Ascending aorta (tissue), 2 donors: Measurements from ENCODE around the gene GPR35. TPM values are rescaled to one million over a fixed set of nuclear protein-coding genes. Genes with fewer than 3 reads are reported as not detected.

Experiments
- DNase-seq, 2 donors: peaks; one replicate each; pipeline ENCODE4 v3.0.0-alpha.2; 2019; ENCODE audit warnings: low spot score in 2 of 2
- H3K27ac ChIP-seq, 2 donors: fragments of 200-600 bp; sonication (generic); one replicate each; pipeline ENCODE4 v1.5.1; 2016 to 2017; ENCODE audit warnings: mild to moderate bottlenecking in 1 of 2
- H3K27me3 ChIP-seq: fragments of 200-600 bp; sonication (generic); one replicate; pipeline ENCODE4 v1.5.1; 2017
- H3K36me3 ChIP-seq, 2 donors: fragments of 200-600 bp; sonication (generic); one replicate each; pipeline ENCODE4 v1.5.1; 2016
- H3K4me1 ChIP-seq, 2 donors: fragments of 200-600 bp; sonication (generic); one replicate each; pipeline ENCODE4 v1.5.1; 2016 to 2017; ENCODE audit warnings: mild to moderate bottlenecking in 1 of 2
- H3K4me3 ChIP-seq, 2 donors: fragments of 200-600 bp; sonication (generic); one replicate each; pipeline ENCODE4 v1.5.1; 2016 to 2017; ENCODE audit warnings: mild to moderate bottlenecking in 1 of 2
- H3K9me3 ChIP-seq, 2 donors: fragments of 200-600 bp; sonication (generic); one replicate each; pipeline ENCODE4 v1.5.1; 2016
- CTCF ChIP-seq, 3 experiments: fragments of 200-600 bp in 2 of 3; fragments of 450-650 bp in 1 of 3; sonication (generic) in 2 of 3; IDR thresholded peaks; one replicate each; pipeline ENCODE4 v1.5.1; 2016 to 2019; ENCODE audit warnings: antibody characterized with exemption in 3 of 3, mild to moderate bottlenecking in 1 of 3, moderate library complexity in 1 of 3
- intact Hi-C: fragments of 100-400 bp; cut with DNase I; formaldehyde crosslinking; loops from one replicate; pipeline ENCODE4 v1.15.1; 2023
- total RNA-seq: library from RNA; depleted of rRNA; stranded (reverse); fragments of >200 nt; gene quantifications from one replicate; pipeline ENCODE4 v1.1.0, GENCODE V29; 2016

GPR35 gene
- total RNA-seq, 1 donor from 2014 or later = not detected

DNA sequence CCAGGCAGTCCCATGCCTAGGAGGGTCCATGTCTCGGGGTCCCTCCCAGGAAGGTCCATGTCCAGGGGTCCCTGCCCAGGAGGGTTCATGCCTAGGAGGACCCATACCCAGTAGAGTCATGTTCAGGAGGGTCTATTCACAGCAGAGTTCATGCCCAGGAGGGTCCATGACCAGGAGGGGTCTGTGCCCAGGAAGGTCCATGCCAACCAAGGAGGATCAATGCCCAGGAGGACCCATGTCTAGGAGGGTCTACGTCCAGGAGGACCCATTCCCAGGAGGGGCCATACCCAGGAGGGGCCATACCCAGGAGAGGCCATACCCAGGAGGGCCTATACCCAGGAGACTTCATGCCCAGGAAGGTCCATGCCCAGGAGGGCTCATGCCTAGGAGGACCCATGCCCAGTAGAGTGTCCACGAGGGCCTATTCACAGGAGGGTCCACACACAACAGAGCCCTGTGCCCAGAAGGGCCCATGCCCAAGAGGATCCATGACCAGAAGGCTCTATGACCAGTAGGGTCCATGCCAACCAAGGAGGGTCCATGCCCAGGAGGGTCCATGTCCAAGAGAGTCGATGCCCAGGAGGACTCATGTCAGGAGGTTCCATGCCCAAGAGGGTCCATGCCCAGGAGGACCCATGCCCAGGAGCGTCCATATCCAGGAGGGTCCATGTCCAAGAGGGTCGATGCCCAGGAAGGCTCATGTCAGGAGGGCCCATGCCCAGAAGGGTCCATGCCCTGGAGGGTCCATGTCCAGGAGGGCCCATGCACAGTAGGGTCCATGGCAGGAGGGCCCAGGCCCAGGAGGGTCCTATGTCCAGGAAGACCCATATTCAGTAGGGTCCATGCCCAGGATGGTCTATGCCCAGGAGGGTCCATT, 10.1 kb downstream of the GPR35 start:
- H3K36me3 ChIP-seq = no peaks in the 10 kb centered on the region
- DNase-seq = peak in 1 of 2 donors; percentile 42
- no peaks in the 10 kb centered on the region for H3K27me3 ChIP-seq
- intact Hi-C loops = no loop called here
- no peaks in the 10 kb centered on the region for H3K4me1 ChIP-seq
- H3K4me3 ChIP-seq = no peak overlapping the region
- H3K27ac ChIP-seq = no peak overlapping the region
- no peaks in the 10 kb centered on the region for H3K9me3 ChIP-seq
- TF ChIP-seq CTCF (IDR thresholded peaks at IDR 0.05) = no peak

DNA sequence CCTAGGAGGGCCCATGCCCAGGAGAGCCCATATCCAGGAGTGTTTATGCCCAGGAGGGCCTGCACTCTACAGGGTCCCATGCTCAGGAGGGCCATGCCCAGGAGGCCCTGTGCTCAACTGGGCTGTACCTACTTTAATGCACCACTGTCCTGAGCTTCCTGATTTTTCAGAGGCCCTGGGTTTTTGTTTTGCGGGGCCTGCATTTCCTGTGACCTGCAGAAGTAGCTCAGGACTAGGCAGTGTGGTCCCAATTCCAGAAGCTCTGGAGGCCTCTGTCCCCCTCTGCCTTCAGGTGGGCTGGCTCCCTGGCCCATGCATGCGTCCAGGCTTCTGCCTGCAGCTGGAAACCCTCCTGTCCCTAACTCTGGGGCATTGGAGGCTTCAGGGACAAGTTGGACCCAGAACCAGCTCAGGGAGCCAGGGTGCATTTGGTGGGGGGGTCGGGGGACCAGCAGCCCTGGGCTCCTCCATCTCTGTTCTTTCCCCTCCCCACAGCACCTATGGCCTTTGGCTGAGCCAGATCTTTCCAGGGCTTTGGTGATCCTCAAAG, 10.8 kb downstream of the GPR35 start:
- Histone ChIP-seq H3K27me3 (no peaks in the 10 kb centered on the region), H3K27ac (no peak overlapping the region), H3K4me3 (no peak overlapping the region), H3K36me3 (no peaks in the 10 kb centered on the region), H3K9me3 (no peaks in the 10 kb centered on the region), H3K4me1 (no peaks in the 10 kb centered on the region)
- peak in 1 of 2 donors; percentile 47 for DNase-seq
- intact Hi-C loops = no loop called here
- TF ChIP-seq CTCF (IDR thresholded peaks at IDR 0.05) = no peak

- Histone ChIP-seq H3K27ac (no peak overlapping the region), H3K36me3 (no peaks in the 10 kb centered on the region), H3K9me3 (no peaks in the 10 kb centered on the region), H3K4me1 (no peaks in the 10 kb centered on the region), H3K4me3 (no peak overlapping the region), H3K27me3 (no peaks in the 10 kb centered on the region)
- intact Hi-C loops = no loop called here
- DNase-seq = peak in 1 of 2 donors; percentile 38
- TF ChIP-seq CTCF (IDR thresholded peaks at IDR 0.05) = no peak
Measured at GRCh38 chr2:240636563-240637115, 11.4 kb downstream of the GPR35 start.

DNA sequence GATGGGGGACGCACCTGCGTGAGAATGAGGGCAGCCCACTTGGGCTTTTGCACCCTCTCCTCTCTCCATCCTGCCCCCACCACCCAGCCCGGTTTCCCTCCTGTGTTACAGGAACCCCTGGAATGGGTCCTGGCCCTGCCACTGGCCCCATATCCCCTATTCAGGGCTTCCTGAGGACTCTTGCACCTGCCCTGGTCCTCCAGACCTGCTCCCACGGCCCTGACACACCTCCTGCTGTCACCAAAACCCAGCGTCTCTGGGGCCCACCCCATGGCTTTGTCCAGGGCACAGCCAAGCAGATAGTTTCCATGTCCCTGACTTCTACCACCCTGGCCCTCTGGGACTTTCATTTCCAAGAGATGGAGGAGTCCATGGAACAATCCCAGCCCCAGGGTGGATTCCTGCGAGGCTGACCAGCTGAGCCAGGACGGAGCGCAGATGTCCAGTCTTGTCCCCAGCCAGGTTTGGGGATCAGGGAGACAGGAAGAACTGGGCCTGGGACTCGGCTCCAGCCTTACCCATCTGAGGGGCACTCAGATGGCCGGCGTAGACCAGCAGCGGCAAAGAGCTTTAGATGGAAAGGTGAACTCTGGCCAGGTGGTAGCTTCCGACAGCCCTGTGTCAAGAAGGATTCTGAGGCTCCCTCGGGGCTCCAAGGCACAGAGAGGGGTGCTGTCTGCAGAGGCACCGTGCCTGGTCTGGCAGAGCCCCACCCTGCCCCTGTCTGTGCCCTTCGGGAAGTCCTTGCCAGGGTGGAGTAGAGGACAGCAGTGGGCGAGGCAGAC, 12.0 kb downstream of the GPR35 start:
- DNase-seq = peak in 1 of 2 donors; percentile 50
- Histone ChIP-seq H3K36me3 (no peaks in the 10 kb centered on the region), H3K9me3 (no peaks in the 10 kb centered on the region), H3K4me3 (no peak overlapping the region), H3K27ac (no peak overlapping the region), H3K27me3 (no peaks in the 10 kb centered on the region), H3K4me1 (no peaks in the 10 kb centered on the region)
- intact Hi-C loops = no loop called here
- TF ChIP-seq CTCF (IDR thresholded peaks at IDR 0.05) = no peak

DNA sequence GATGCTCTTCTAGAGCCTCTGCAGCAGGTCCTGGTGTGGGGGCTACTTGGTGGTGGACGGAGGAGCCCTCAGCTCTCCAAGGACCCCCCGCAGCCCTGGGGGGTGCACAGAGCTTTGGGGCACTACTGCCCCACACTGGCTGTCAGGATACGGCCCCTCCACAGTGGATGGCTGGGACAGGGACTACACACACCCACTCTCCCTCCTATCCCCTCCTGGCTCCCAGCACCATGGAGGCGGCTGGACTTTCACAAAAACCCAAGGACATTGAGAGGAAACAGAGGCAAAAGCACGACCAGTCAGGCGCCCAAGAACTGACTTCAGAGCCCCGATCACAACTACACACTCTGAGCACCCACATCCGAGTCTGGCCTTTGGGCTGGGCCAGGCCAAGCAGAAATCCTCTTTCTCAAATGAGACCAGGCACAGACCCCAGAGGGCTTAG, 12.6 kb downstream of the GPR35 start:
- Histone ChIP-seq H3K36me3 (no peaks in the 10 kb centered on the region), H3K4me1 (no peaks in the 10 kb centered on the region), H3K4me3 (no peak overlapping the region), H3K9me3 (no peaks in the 10 kb centered on the region), H3K27me3 (no peaks in the 10 kb centered on the region), H3K27ac (no peak overlapping the region)
- DNase-seq = peak in 1 of 2 donors; percentile 39
- intact Hi-C loops = no loop called here
- no peak for TF ChIP-seq CTCF (IDR thresholded peaks at IDR 0.05)
